Parathyroid adenoma (tissue), 2 donors: ENCODE results near the gene CTDP1.

ENCODE experiments used
- H2AFZ ChIP-seq: fragments of 300-600 bp; sonication (generic); one replicate; pipeline ENCODE4 v1.7.0; 2017; ENCODE audit warnings: antibody characterized with exemption, mild to moderate bottlenecking
- H3K27ac ChIP-seq: fragments of 300-600 bp; sonication (generic); one replicate; pipeline ENCODE4 v1.7.0; 2017
- H3K27me3 ChIP-seq: fragments of 300-600 bp; sonication (generic); one replicate; pipeline ENCODE4 v1.7.0; 2017; ENCODE audit warnings: low read length; ENCODE audit not compliant: control insufficient read depth, insufficient read depth
- H3K36me3 ChIP-seq: fragments of 300-600 bp; sonication (generic); one replicate; pipeline ENCODE4 v1.7.0; 2017; ENCODE audit warnings: low read length; ENCODE audit not compliant: control insufficient read depth, insufficient read depth
- H3K4me1 ChIP-seq: fragments of 300-600 bp; sonication (generic); one replicate; pipeline ENCODE4 v1.7.0; 2017; ENCODE audit warnings: control low read depth
- H3K4me2 ChIP-seq: fragments of 300-600 bp; sonication (generic); one replicate; pipeline ENCODE4 v1.7.0; 2017; ENCODE audit warnings: low read length
- H3K4me3 ChIP-seq: fragments of 300-600 bp; sonication (generic); one replicate; pipeline ENCODE4 v1.7.0; 2017; ENCODE audit warnings: low read depth, low read length
- H3K79me2 ChIP-seq: fragments of 300-600 bp; sonication (generic); one replicate; pipeline ENCODE4 v1.7.0; 2017; ENCODE audit warnings: control low read depth
- H3K9ac ChIP-seq: fragments of 300-600 bp; sonication (generic); one replicate; pipeline ENCODE4 v1.7.0; 2017; ENCODE audit warnings: mild to moderate bottlenecking
- H3K9me3 ChIP-seq: fragments of 300-600 bp; sonication (generic); one replicate; pipeline ENCODE4 v1.7.0; 2017; ENCODE audit warnings: low read length; ENCODE audit not compliant: control insufficient read depth
- TF ChIP-seq, protein P1 (sequence below): fragments of 300-600 bp; sonication (generic); IDR thresholded peaks from one replicate; pipeline ENCODE4 v1.7.0; 2017; ENCODE audit warnings: antibody characterized with exemption, mild to moderate bottlenecking
- donor health status: primary hyperparathyroidism.

Gene CTDP1

GRCh38 chr18:79723628-79724027, 44.0 kb downstream of the CTDP1 start:
- TF ChIP-seq, protein P1, sequence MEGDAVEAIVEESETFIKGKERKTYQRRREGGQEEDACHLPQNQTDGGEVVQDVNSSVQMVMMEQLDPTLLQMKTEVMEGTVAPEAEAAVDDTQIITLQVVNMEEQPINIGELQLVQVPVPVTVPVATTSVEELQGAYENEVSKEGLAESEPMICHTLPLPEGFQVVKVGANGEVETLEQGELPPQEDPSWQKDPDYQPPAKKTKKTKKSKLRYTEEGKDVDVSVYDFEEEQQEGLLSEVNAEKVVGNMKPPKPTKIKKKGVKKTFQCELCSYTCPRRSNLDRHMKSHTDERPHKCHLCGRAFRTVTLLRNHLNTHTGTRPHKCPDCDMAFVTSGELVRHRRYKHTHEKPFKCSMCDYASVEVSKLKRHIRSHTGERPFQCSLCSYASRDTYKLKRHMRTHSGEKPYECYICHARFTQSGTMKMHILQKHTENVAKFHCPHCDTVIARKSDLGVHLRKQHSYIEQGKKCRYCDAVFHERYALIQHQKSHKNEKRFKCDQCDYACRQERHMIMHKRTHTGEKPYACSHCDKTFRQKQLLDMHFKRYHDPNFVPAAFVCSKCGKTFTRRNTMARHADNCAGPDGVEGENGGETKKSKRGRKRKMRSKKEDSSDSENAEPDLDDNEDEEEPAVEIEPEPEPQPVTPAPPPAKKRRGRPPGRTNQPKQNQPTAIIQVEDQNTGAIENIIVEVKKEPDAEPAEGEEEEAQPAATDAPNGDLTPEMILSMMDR, result no peak
- no peak overlapping the region for H3K27ac ChIP-seq
- peaks cover 10% of the 10 kb centered on the region for H3K79me2 ChIP-seq
- H2AFZ ChIP-seq, result no peak overlapping the region
- no peak overlapping the region for H3K9ac ChIP-seq
- H3K4me3 ChIP-seq, result no peak overlapping the region
- H3K27me3 ChIP-seq, result no peaks in the 10 kb centered on the region
- no peaks in the 10 kb centered on the region for H3K4me1 ChIP-seq
- H3K9me3 ChIP-seq, result no peaks in the 10 kb centered on the region
- H3K4me2 ChIP-seq, result no peak overlapping the region
- no peaks in the 10 kb centered on the region for H3K36me3 ChIP-seq

GRCh38 chr18:79724299-79725080, 44.9 kb downstream of the CTDP1 start:
- no peak overlapping the region for H3K9ac ChIP-seq
- no peak overlapping the region for H3K4me3 ChIP-seq
- H3K36me3 ChIP-seq, result no peaks in the 10 kb centered on the region
- H3K4me1 ChIP-seq, result no peaks in the 10 kb centered on the region
- TF ChIP-seq, protein P1, result no peak
- no peak overlapping the region for H2AFZ ChIP-seq
- no peaks in the 10 kb centered on the region for H3K9me3 ChIP-seq
- H3K27me3 ChIP-seq, result no peaks in the 10 kb centered on the region
- H3K27ac ChIP-seq, result no peak overlapping the region
- no peak overlapping the region for H3K4me2 ChIP-seq
- peaks cover 10% of the 10 kb centered on the region for H3K79me2 ChIP-seq

DNA sequence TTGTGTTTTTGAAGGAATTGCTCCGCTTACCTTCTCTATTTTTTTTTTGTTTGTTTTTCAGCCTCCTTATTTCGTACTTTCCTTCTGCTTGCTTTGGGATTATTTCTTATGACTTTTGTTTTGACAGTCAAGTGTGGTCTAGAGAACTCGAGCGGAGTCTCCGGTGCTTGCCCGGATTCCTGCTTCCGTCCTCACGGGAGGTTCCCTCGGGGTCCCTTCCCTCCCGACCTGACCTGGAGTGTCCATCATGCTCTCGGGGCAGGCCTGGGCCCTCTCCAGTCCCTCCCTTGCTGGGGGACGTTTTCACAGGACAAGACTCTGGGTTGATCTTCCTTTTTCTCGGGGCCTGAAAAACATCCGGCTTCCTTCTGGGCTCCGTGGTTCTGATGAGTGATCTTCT, 45.9 kb downstream of the CTDP1 start:
- H3K4me1 ChIP-seq, result no peaks in the 10 kb centered on the region
- no peak overlapping the region for H3K27ac ChIP-seq
- H3K79me2 ChIP-seq, result peaks cover 10% of the 10 kb centered on the region
- peaks cover 3% of the 10 kb centered on the region for H3K36me3 ChIP-seq
- no peak overlapping the region for H3K4me2 ChIP-seq
- H2AFZ ChIP-seq, result no peak overlapping the region
- H3K9me3 ChIP-seq, result no peaks in the 10 kb centered on the region
- no peaks in the 10 kb centered on the region for H3K27me3 ChIP-seq
- TF ChIP-seq, protein P1, result no peak
- H3K4me3 ChIP-seq, result no peak overlapping the region
- H3K9ac ChIP-seq, result no peak overlapping the region

DNA sequence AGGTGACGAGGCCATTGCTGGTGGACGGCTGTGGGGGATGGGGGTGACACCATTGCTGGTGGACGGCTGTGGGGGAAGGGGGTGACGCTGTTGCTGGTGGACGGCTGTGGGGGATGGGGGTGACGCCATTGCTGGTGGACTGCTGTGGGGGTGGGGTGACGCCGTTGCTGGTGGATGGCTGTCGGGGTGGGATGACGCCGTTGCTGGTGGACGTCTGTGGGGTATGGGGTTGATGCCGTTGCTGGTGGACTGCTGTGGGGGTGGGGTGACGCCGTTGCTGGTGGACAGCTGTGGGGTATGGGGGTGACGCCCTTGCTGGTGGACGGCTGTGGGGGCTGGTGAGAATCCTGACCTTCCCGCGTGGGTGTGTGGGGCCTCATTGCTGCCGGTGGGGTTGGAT, 47.1 kb downstream of the CTDP1 start:
- no peak overlapping the region for H2AFZ ChIP-seq
- no peak overlapping the region for H3K27ac ChIP-seq
- no peak overlapping the region for H3K9ac ChIP-seq
- H3K4me3 ChIP-seq, result no peak overlapping the region
- peaks cover 10% of the 10 kb centered on the region for H3K79me2 ChIP-seq
- no peaks in the 10 kb centered on the region for H3K9me3 ChIP-seq
- TF ChIP-seq, protein P1, result no peak
- no peaks in the 10 kb centered on the region for H3K4me1 ChIP-seq
- peaks cover 3% of the 10 kb centered on the region for H3K36me3 ChIP-seq
- H3K27me3 ChIP-seq, result no peaks in the 10 kb centered on the region
- no peak overlapping the region for H3K4me2 ChIP-seq

GRCh38 chr18:79727211-79727610, 47.6 kb downstream of the CTDP1 start:
- no peak overlapping the region for H3K9ac ChIP-seq
- peaks cover 3% of the 10 kb centered on the region for H3K36me3 ChIP-seq
- TF ChIP-seq, protein P1, result no peak
- no peaks in the 10 kb centered on the region for H3K4me1 ChIP-seq
- no peaks in the 10 kb centered on the region for H3K9me3 ChIP-seq
- no peaks in the 10 kb centered on the region for H3K27me3 ChIP-seq
- H3K27ac ChIP-seq, result no peak overlapping the region
- H3K79me2 ChIP-seq, result peaks cover 10% of the 10 kb centered on the region
- no peak overlapping the region for H3K4me2 ChIP-seq
- no peak overlapping the region for H2AFZ ChIP-seq
- H3K4me3 ChIP-seq, result no peak overlapping the region
